Neural progenitor cell (in vitro differentiated cells): Measurements from ENCODE around the gene CYTL1. TPM values are rescaled to one million over a fixed set of nuclear protein-coding genes. Genes with fewer than 3 reads are reported as not detected.

Source experiments
- DNase-seq: peaks from one replicate; pipeline ENCODE4 v3.0.0-alpha.2; 2016; ENCODE audit warnings: low spot score
- H2AFZ ChIP-seq: fragments of 200-600 bp; sonication (generic); replicated peaks from 2 replicates; pipeline ENCODE4 v1.6.1; 2016; ENCODE audit warnings: antibody characterized with exemption
- H3F3A ChIP-seq: fragments of 200-600 bp; sonication (generic); 2 replicates; pipeline ENCODE4 v1.6.1; 2016; ENCODE audit warnings: antibody characterized with exemption, low read depth
- H3K27ac ChIP-seq: fragments of 200-600 bp; sonication (generic); 2 replicates; pipeline ENCODE4 v1.5.1; 2016; ENCODE audit warnings: mild to moderate bottlenecking
- H3K27me3 ChIP-seq: fragments of 200-600 bp; sonication (generic); 2 replicates; pipeline ENCODE4 v1.6.1; 2016; ENCODE audit warnings: mild to moderate bottlenecking, moderate library complexity
- H3K36me3 ChIP-seq: fragments of 200-600 bp; sonication (generic); 2 replicates; pipeline ENCODE4 v1.5.1; 2016
- H3K4me1 ChIP-seq: fragments of 200-600 bp; sonication (generic); 2 replicates; pipeline ENCODE4 v1.6.1; 2016; ENCODE audit warnings: mixed run types
- H3K4me2 ChIP-seq: fragments of 200-600 bp; sonication (generic); 2 replicates; pipeline ENCODE4 v1.6.1; 2016
- H3K4me3 ChIP-seq: fragments of 200-600 bp; sonication (generic); 2 replicates; pipeline ENCODE4 v1.5.1; 2016
- H3K79me2 ChIP-seq: fragments of 200-600 bp; sonication (generic); 2 replicates; pipeline ENCODE4 v1.6.1; 2016; ENCODE audit warnings: low read depth
- H3K9ac ChIP-seq: fragments of 200-600 bp; sonication (generic); 2 replicates; pipeline ENCODE4 v1.6.1; 2016
- H3K9me3 ChIP-seq: fragments of 200-600 bp; sonication (generic); 2 replicates; pipeline ENCODE4 v1.5.1; 2016; ENCODE audit warnings: low read depth
- H4K20me1 ChIP-seq: fragments of 200-600 bp; sonication (generic); 2 replicates; pipeline ENCODE4 v1.6.1; 2016; ENCODE audit warnings: low read depth
- H3K27ac Mint-ChIP-seq: 3 replicates; pipeline ENCODE4 v1.8.0; 2021; ENCODE audit warnings: mixed read lengths
- H3K27me3 Mint-ChIP-seq: 2 replicates; pipeline ENCODE4 v1.8.0; 2022; ENCODE audit warnings: low read depth, mild to moderate bottlenecking, inconsistent platforms, moderate library complexity, mixed read lengths; ENCODE audit not compliant: insufficient read depth
- H3K36me3 Mint-ChIP-seq: 3 replicates; pipeline ENCODE4 v1.8.0; 2021; ENCODE audit warnings: mixed read lengths
- H3K4me1 Mint-ChIP-seq: 3 replicates; pipeline ENCODE4 v1.8.0; 2021; ENCODE audit warnings: mixed read lengths
- H3K4me3 Mint-ChIP-seq: 3 replicates; pipeline ENCODE4 v1.8.0; 2021; ENCODE audit warnings: mild to moderate bottlenecking, moderate library complexity, mixed read lengths
- H3K9me3 Mint-ChIP-seq: 3 replicates; pipeline ENCODE4 v1.8.0; 2020; ENCODE audit warnings: mixed read lengths
- EZH2 ChIP-seq: fragments of 200-600 bp; sonication (generic); IDR thresholded peaks from 2 replicates; pipeline ENCODE4 v1.6.1; 2017; ENCODE audit warnings: antibody characterized with exemption, mild to moderate bottlenecking, moderate library complexity
- EZH2phosphoT487 ChIP-seq: fragments of 200-600 bp; sonication (generic); IDR thresholded peaks from 2 replicates; pipeline ENCODE4 v1.6.1; 2017; ENCODE audit warnings: antibody characterized with exemption
- total RNA-seq: library from RNA; depleted of rRNA; stranded (reverse); fragments of >200 nt; gene quantifications from 2 replicates; pipeline ENCODE4 v1.2.3, GENCODE V29; 2015; ENCODE audit warnings: low replicate concordance
- TF ChIP-seq, protein P1 (sequence below): fragments of 200-600 bp; sonication (generic); IDR thresholded peaks from 2 replicates; pipeline ENCODE4 v1.5.1; 2017; ENCODE audit warnings: antibody characterized with exemption, mild to moderate bottlenecking

CYTL1 gene
- total RNA-seq, 1 donor from 2014 or later, result 3.1 TPM

DNA sequence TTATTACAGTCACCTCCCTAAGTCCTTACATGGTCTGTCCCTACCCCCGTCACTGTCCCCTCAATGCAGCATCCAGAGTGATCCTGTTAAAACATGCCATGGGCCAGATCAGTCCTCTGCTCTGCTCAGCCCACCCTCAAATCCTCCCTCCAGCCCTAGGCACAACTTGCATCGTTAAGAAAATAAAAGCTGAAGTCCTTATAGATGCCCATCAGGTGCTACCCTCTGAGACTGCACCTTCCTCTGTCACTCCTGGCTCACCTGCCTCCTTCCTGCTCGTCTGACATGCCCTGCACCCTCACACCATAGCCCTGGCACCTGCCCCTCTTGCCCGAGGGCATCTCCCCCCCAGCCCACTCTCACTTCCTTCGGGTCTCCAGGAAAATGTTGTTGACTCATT lies 36.2 kb upstream of the CYTL1 start:
- H3K4me1 Mint-ChIP-seq, result peaks cover 9% of the 10 kb centered on the region
- no peak overlapping the region for H3K27ac Mint-ChIP-seq

DNA sequence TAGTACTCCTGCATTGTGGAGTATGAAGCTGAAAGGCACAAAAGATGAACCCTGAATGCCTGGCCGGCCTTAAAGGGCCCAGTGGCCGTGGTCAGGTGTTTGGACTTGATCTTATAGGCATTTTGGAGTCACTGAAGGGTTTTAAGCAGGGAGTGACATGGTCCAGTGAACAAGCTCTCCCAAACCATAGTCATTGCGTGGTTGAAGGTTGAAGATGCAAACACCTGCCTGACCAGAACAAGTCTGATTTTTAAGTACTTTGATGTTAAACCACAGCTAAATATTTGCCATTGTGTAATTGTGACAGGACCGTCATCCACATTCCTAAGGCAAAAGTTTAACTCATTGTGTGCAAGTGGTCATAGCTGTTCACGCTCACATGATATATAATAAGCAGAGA lies 35.3 kb upstream of the CYTL1 start:
- TF ChIP-seq, protein P1, sequence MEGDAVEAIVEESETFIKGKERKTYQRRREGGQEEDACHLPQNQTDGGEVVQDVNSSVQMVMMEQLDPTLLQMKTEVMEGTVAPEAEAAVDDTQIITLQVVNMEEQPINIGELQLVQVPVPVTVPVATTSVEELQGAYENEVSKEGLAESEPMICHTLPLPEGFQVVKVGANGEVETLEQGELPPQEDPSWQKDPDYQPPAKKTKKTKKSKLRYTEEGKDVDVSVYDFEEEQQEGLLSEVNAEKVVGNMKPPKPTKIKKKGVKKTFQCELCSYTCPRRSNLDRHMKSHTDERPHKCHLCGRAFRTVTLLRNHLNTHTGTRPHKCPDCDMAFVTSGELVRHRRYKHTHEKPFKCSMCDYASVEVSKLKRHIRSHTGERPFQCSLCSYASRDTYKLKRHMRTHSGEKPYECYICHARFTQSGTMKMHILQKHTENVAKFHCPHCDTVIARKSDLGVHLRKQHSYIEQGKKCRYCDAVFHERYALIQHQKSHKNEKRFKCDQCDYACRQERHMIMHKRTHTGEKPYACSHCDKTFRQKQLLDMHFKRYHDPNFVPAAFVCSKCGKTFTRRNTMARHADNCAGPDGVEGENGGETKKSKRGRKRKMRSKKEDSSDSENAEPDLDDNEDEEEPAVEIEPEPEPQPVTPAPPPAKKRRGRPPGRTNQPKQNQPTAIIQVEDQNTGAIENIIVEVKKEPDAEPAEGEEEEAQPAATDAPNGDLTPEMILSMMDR, result no peak
- no peak for TF ChIP-seq EZH2
- no peak for TF ChIP-seq EZH2phosphoT487
- no peak overlapping the region for H3K4me2 ChIP-seq

More for the DNA sequence above, 36.2 kb upstream of the CYTL1 start:
- Histone ChIP-seq H4K20me1 (no peaks in the 10 kb centered on the region), H3K36me3 (no peaks in the 10 kb centered on the region), H3K27ac (no peak overlapping the region), H3K27me3 (peaks cover 44% of the 10 kb centered on the region), H3K9ac (no peak overlapping the region), H3K4me3 (no peak overlapping the region), H3K79me2 (no peaks in the 10 kb centered on the region), H2AFZ (no peak overlapping the region), H3K9me3 (no peaks in the 10 kb centered on the region), H3K4me1 (peaks cover 4% of the 10 kb centered on the region), H3F3A (peaks cover 13% of the 10 kb centered on the region), H3K4me2 (no peak overlapping the region)
- TF ChIP-seq EZH2 (no peak), EZH2phosphoT487 (no peak)
- TF ChIP-seq, protein P1, result no peak
- H3K36me3 Mint-ChIP-seq, result no peaks in the 10 kb centered on the region
- DNase-seq, result no peak
- H3K9me3 Mint-ChIP-seq, result peaks cover 3% of the 10 kb centered on the region
- no peak overlapping the region for H3K4me3 Mint-ChIP-seq
- H3K27me3 Mint-ChIP-seq, result peaks cover 14% of the 10 kb centered on the region

DNA sequence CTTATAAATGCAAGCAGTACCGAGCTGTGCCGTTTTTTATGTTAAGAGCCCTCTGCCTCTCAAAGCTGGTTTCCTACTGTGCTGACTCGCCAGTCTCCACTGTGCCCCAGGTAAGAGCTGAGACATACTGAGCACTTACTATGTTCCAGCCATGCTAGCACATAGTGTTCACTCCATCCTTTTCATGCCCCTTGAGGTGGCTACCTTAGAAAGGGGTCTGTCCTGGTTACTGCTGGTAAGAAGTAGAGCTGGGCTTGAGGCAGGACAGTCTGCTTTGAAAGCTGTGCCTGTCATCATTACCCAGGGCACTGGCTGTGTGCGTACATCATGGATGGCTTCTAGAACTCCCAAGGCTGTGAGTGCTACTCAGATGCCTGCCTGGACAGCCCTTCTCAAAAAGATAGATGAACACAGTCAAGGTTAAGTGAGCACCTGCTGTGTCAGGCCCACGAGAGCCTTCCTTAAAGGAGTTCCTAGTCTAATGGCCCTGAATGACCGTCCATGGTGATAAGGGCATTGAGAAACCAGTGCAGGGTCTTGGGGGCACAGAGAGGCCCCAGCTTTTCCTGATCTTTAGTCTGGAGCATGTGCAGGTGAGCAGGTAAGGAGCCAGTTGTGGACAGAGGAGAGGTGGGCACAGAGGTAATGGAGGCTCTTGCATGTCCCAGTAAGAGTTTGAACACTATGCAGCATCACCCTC lies 33.6 kb upstream of the CYTL1 start:
- Mint-ChIP-seq H3K36me3 (no peaks in the 10 kb centered on the region), H3K4me1 (peaks cover 12% of the 10 kb centered on the region), H3K4me3 (peak overlapping the region; percentile 76), H3K9me3 (no peaks in the 10 kb centered on the region), H3K27me3 (peaks cover 14% of the 10 kb centered on the region), H3K27ac (no peak overlapping the region)
- Histone ChIP-seq H3K79me2 (no peaks in the 10 kb centered on the region), H2AFZ (no peak overlapping the region), H3K4me3 (no peak overlapping the region), H3K27ac (no peak overlapping the region), H3K4me1 (peaks cover 4% of the 10 kb centered on the region), H4K20me1 (no peaks in the 10 kb centered on the region), H3F3A (peaks cover 13% of the 10 kb centered on the region), H3K9me3 (no peaks in the 10 kb centered on the region), H3K4me2 (no peak overlapping the region), H3K27me3 (peaks cover 49% of the 10 kb centered on the region), H3K36me3 (no peaks in the 10 kb centered on the region), H3K9ac (no peak overlapping the region)
- DNase-seq, result no peak
- no peak for TF ChIP-seq EZH2phosphoT487
- TF ChIP-seq, protein P1, result no peak
- TF ChIP-seq EZH2, result no peak

More for the DNA sequence above, 35.3 kb upstream of the CYTL1 start:
- Histone ChIP-seq H3K4me1 (peaks cover 4% of the 10 kb centered on the region), H3K4me3 (no peak overlapping the region), H3K9me3 (no peaks in the 10 kb centered on the region), H3F3A (peaks cover 13% of the 10 kb centered on the region), H3K36me3 (no peaks in the 10 kb centered on the region), H3K27ac (no peak overlapping the region), H3K79me2 (no peaks in the 10 kb centered on the region), H4K20me1 (no peaks in the 10 kb centered on the region), H3K9ac (no peak overlapping the region), H2AFZ (no peak overlapping the region), H3K27me3 (peaks cover 49% of the 10 kb centered on the region)
- no peak overlapping the region for H3K4me3 Mint-ChIP-seq
- H3K4me1 Mint-ChIP-seq, result peaks cover 12% of the 10 kb centered on the region
- peaks cover under 1% of the 10 kb centered on the region for H3K9me3 Mint-ChIP-seq
- no peaks in the 10 kb centered on the region for H3K36me3 Mint-ChIP-seq
- DNase-seq, result no peak
- peaks cover 14% of the 10 kb centered on the region for H3K27me3 Mint-ChIP-seq
- H3K27ac Mint-ChIP-seq, result no peak overlapping the region
